ENCODE results near the gene MED27. TPM values are rescaled to one million over a fixed set of nuclear protein-coding genes. Genes with fewer than 3 reads are reported as not detected.

The MED27 gene
- total RNA-seq, 4 donors from 2014 or later = 10.9 to 23.1 (median 13.5) TPM

DNA sequence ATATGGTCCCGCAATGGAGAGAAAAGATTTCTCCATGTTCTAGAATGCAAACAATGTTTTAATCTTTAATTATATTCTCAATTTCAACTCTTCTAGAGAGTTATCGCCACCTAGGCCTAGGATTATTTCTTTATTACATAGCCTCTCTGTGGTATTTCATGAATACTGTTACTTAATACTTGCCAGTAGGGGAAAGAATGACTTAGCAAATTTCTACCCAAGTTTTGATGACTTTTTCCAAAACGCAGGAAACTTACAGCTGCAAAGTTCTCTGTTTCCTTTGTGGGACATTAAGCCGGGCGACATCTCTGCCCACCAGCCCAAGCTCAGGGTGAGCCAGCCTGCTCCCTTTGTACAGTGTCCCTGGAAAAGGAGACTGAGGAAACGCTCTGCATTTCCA, 73.8 kb downstream of the MED27 start:
- no peak for DNase-seq (ENCODE audit: low spot score)
- ATAC-seq (ENCODE audit: low FRiP score) = no peak
- TF ChIP-seq, protein P1, sequence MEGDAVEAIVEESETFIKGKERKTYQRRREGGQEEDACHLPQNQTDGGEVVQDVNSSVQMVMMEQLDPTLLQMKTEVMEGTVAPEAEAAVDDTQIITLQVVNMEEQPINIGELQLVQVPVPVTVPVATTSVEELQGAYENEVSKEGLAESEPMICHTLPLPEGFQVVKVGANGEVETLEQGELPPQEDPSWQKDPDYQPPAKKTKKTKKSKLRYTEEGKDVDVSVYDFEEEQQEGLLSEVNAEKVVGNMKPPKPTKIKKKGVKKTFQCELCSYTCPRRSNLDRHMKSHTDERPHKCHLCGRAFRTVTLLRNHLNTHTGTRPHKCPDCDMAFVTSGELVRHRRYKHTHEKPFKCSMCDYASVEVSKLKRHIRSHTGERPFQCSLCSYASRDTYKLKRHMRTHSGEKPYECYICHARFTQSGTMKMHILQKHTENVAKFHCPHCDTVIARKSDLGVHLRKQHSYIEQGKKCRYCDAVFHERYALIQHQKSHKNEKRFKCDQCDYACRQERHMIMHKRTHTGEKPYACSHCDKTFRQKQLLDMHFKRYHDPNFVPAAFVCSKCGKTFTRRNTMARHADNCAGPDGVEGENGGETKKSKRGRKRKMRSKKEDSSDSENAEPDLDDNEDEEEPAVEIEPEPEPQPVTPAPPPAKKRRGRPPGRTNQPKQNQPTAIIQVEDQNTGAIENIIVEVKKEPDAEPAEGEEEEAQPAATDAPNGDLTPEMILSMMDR (IDR thresholded peaks at IDR 0.05) = no peak

DNA sequence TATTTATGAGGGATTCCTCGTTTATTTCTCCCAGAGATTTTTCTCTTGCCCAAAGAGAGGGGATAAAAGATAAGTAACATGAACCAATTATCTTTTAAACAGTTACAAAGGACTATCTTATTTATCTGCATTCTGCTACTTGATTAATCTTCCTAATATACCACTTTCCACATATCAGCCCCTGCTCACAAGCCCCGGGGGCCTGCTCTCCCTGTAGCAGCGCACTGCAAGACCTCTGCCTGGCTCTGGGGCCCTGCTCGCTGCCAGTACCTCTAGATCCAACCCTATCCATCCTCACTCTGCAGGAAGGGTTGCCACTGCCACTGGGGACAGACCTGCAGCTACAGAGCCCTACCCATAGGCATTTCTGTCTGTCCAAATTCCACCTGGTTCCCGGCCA, 75.3 kb downstream of the MED27 start:
- ATAC-seq (ENCODE audit: low FRiP score) (no peak), DNase-seq (ENCODE audit: low spot score) (no peak)
- TF ChIP-seq, protein P1 (IDR thresholded peaks at IDR 0.05) = no peak

DNA sequence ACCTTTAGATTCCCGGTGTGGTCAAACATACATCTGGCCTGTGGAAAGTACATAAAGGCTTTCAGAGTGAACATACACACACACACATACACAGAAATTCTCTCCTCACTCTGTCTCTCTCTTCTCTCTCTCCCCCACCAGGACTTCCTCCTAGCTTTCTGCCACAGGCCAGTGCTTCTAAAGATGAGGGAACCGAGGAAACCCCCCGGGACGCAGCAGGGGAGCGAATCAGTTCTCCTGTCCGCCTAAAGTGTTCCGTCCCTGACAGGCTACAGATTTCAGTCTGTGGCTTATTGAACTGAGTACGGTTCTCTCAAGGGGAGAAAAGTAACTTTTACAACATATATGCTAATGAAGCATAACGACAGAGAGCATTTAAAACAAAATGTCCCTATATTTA, 75.8 kb downstream of the MED27 start:
- TF ChIP-seq, protein P1 (IDR thresholded peaks at IDR 0.05) = no peak
- DNase-seq (ENCODE audit: low spot score) (no peak), ATAC-seq (ENCODE audit: low FRiP score) (no peak)

DNA sequence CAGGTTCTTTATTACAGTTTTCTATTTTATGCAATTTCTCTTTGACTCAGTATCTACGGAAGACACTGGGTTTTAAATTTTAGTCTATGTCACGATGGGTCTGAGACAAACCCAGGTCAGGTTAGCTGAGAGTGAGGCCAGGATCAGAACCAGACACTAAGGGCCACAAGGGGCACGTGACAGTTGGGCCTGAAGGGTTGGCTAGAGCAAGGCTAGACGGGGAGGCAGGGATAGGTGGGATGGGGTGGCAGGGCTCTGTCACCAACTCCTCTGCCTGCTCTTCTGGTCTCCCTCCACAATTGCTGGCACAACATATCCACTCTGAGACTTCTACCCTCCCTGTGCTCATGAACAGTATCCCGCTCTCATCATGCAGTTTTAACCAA, 76.4 kb downstream of the MED27 start:
- ATAC-seq (ENCODE audit: low FRiP score) = no peak
- TF ChIP-seq, protein P1 (IDR thresholded peaks at IDR 0.05) = no peak

DNA sequence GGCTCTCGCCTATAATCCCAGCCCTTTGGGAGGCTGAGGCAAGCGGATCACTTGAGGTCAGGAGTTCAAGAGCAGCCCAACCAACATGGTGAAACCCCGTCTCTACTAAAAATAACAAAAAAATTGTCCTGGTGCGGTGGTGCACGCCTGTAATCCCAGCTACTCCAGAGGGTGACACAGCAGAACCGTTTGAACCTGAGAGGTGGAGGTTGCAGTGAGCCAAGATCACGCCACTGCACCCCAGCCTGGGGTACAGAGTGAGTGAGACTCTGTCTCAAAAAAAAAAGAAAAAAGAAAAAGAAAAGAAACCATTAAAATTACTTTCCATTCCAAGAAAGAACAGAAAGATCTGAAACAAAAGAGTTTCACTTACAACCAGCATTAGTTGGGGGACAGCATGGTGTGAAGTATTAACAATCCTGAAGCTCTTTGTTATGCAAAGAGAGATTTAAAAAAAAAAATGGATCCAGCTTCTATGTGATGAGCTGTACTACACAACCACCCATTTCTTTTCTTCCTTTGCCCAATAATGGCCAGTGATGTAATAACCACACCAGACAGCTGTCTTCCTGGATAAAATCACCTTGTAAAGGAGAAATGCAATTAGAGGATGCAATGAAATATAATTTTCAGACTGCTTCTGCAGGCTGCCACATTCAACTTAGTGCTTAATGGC, 76.9 kb downstream of the MED27 start:
- DNase-seq (ENCODE audit: low spot score) (no peak), ATAC-seq (ENCODE audit: low FRiP score) (no peak)
- TF ChIP-seq, protein P1 (IDR thresholded peaks at IDR 0.05) = no peak

More for the DNA sequence above, 76.4 kb downstream of the MED27 start:
- DNase-seq (ENCODE audit: low spot score) = no peak

DNA sequence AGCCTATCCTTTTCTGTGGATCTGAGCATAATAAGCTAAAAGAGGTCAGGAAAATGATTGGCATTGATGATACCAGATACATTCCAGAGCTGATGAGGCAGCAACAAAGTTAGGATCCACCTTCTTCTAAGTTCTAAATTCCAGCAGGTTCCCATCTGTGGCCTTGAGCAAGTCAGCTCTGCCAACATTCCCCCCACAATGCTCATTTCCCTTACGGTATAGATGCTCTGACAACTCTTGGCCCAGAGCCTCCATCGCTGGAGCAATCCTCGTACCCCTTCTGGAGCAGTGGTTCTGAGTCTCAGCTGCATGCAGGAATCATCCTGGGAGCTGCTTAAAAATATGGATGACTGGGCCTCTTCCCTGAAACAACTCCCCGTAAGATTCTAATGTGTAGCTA, 78.1 kb downstream of the MED27 start:
- DNase-seq (ENCODE audit: low spot score) (no peak), ATAC-seq (ENCODE audit: low FRiP score) (no peak)
- TF ChIP-seq, protein P1 (IDR thresholded peaks at IDR 0.05) = no peak

DNA sequence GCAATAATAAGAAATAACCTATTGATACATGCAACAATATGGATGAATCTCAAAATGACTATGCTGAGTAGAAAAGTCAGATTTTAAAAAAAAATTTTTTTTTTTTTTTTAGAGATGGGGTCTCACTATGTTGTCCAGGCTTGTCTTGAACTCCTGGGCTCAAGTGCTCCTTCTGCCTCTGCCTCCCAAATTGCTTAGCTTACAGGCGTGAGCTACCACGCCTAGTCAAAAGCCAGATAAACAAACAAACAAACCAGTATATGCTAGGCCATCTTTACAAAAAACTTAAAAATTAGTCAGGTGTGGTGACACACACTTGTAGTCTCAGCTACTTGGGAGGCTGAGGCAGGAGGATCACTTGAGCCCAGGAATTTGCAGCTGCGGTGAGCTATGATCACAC, 79.0 kb downstream of the MED27 start:
- TF ChIP-seq, protein P1 (IDR thresholded peaks at IDR 0.05) = no peak
- ATAC-seq (ENCODE audit: low FRiP score) (no peak), DNase-seq (ENCODE audit: low spot score) (no peak)

Measured in omental fat pad (tissue), 4 donors.